ENCODE measurements around the gene TEX29. TPM values are rescaled to one million over a fixed set of nuclear protein-coding genes. Genes with fewer than 3 reads are reported as not detected.

TEX29 gene
- total and polyA plus RNA-seq, 10 of the 15 experiments (the other 5 are each of a cell fraction or from before 2014, with no cell fraction given) = 0.14 to 0.30 (median 0.22) TPM; not detected in 7

DNA sequence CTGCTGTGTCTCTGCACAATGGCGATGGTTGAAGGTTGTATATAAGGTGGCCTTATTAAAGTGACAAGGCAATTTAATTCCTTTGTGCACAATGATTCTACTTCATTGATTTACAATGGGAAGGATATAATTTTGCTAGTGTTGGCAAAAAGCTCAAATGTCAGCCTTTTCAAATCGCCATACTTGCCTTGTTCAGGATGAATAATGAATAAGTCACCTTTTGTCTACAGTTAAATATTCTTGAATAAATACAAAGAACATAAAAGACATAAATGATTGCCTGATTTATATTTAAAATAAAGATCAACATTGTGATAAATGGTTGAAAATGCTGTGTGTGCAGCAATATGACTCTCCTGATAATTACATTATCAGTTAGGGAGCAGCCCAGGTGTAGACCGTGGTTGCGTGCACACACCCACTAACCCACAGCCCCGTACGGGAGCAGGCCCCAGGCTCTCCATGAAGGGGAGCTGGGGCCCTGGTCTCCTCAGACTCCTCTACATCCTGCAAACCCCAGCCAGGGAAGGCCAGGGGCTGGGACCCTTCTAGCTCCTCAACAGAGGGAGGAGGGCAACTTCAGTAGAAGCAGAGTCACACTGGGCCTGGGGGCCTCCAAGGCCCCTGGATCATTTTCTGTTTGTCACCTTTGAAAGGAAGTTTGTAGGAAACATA is 64.9 kb downstream of the TEX29 start:
- Histone ChIP-seq H2AFZ (ENCODE audit: control insufficient read depth, low read depth, low read length) (no peak overlapping the region), H3K79me2 (ENCODE audit: control insufficient read depth, insufficient read depth, low read length) (no peaks in the 10 kb centered on the region), H3K9me3 (replicated peaks; ENCODE audit: control insufficient read depth, insufficient read depth, low read length) (no peaks in the 10 kb centered on the region; the same call in 2 of the 3 replicates), H3K4me1 (ENCODE audit: control insufficient read depth, insufficient read depth, low read length) (no peaks in the 10 kb centered on the region), H3K9ac (ENCODE audit: control insufficient read depth, insufficient read depth, low read length) (no peak overlapping the region), H3K27ac (ENCODE audit: control insufficient read depth, insufficient read depth) (no peak overlapping the region), H4K20me1 (ENCODE audit: control insufficient read depth, insufficient read depth) (no peaks in the 10 kb centered on the region), H3K4me2 (ENCODE audit: control insufficient read depth, insufficient read depth) (no peak overlapping the region), H3K36me3 (ENCODE audit: control insufficient read depth in 2 of 2, insufficient read depth in 2 of 2, low read length in 1 of 2) (no peaks in the 10 kb centered on the region), H3K27me3 (replicated peaks in 1 of 2; ENCODE audit: control insufficient read depth in 2 of 2, insufficient read depth in 2 of 2, low read length in 1 of 2) (no peaks in the 10 kb centered on the region), H3K4me3 (no peak overlapping the region)
- in situ Hi-C loops (cut with MboI) (no loop called here), intact Hi-C loops (cut with micrococcal nuclease; ENCODE audit: unreplicated experiment) (no loop called here)
- no peak for FAIRE-seq
- no peak for ATAC-seq
- WGBS (ENCODE audit: insufficient coverage, insufficient replicate concordance, low lambda C conversion rate, missing lambda C conversion rate) = 27% methylated on average over 6 of the region's 6 CpGs
- TF ChIP-seq RELA (IDR thresholded peaks at IDR 0.05; ENCODE audit: borderline replicate concordance, partially characterized antibody) (no peak), ASH2L (IDR thresholded peaks at IDR 0.05; ENCODE audit: borderline replicate concordance, low read depth) (no peak), FOS (IDR thresholded peaks at IDR 0.05; ENCODE audit: borderline replicate concordance, extremely low read depth, insufficient read length) (no peak), SMARCA5 (IDR thresholded peaks at IDR 0.05) (no peak), GATAD2B (conservative IDR thresholded peaks at IDR 0.05; ENCODE audit: low read depth) (no peak), CHD4 (IDR thresholded peaks at IDR 0.05) (no peak), FOXM1 (IDR thresholded peaks at IDR 0.05; ENCODE audit: low read depth, low read length) (no peak)
- TF ChIP-seq, protein P1, sequence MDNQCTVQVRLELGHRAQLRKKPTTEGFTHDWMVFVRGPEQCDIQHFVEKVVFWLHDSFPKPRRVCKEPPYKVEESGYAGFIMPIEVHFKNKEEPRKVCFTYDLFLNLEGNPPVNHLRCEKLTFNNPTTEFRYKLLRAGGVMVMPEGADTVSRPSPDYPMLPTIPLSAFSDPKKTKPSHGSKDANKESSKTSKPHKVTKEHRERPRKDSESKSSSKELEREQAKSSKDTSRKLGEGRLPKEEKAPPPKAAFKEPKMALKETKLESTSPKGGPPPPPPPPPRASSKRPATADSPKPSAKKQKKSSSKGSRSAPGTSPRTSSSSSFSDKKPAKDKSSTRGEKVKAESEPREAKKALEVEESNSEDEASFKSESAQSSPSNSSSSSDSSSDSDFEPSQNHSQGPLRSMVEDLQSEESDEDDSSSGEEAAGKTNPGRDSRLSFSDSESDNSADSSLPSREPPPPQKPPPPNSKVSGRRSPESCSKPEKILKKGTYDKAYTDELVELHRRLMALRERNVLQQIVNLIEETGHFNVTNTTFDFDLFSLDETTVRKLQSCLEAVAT (IDR thresholded peaks at IDR 0.05) = no peak
- TF ChIP-seq, protein P2, sequence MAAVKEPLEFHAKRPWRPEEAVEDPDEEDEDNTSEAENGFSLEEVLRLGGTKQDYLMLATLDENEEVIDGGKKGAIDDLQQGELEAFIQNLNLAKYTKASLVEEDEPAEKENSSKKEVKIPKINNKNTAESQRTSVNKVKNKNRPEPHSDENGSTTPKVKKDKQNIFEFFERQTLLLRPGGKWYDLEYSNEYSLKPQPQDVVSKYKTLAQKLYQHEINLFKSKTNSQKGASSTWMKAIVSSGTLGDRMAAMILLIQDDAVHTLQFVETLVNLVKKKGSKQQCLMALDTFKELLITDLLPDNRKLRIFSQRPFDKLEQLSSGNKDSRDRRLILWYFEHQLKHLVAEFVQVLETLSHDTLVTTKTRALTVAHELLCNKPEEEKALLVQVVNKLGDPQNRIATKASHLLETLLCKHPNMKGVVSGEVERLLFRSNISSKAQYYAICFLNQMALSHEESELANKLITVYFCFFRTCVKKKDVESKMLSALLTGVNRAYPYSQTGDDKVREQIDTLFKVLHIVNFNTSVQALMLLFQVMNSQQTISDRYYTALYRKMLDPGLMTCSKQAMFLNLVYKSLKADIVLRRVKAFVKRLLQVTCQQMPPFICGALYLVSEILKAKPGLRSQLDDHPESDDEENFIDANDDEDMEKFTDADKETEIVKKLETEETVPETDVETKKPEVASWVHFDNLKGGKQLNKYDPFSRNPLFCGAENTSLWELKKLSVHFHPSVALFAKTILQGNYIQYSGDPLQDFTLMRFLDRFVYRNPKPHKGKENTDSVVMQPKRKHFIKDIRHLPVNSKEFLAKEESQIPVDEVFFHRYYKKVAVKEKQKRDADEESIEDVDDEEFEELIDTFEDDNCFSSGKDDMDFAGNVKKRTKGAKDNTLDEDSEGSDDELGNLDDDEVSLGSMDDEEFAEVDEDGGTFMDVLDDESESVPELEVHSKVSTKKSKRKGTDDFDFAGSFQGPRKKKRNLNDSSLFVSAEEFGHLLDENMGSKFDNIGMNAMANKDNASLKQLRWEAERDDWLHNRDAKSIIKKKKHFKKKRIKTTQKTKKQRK (IDR thresholded peaks at IDR 0.05; ENCODE audit: low read depth, low read length) = no peak
- TF ChIP-seq, protein P3, sequence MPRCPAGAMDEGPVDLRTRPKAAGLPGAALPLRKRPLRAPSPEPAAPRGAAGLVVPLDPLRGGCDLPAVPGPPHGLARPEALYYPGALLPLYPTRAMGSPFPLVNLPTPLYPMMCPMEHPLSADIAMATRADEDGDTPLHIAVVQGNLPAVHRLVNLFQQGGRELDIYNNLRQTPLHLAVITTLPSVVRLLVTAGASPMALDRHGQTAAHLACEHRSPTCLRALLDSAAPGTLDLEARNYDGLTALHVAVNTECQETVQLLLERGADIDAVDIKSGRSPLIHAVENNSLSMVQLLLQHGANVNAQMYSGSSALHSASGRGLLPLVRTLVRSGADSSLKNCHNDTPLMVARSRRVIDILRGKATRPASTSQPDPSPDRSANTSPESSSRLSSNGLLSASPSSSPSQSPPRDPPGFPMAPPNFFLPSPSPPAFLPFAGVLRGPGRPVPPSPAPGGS (IDR thresholded peaks at IDR 0.05; ENCODE audit: borderline replicate concordance, insufficient read depth, low read depth, low read length, poor library complexity, severe bottlenecking) = no peak
- ChIA-PET RAD21 (ENCODE audit: unreplicated experiment) (no interaction called here), POLR2A (no interaction called here), CTCF (interaction anchor here (0.6 kb wide), 1 partner anchor 92 kb away, joined by 3 read pairs; no protein-coding TSS in a partner anchor), SMC1A (ENCODE audit: uncharacterized antibody, unreplicated experiment) (no interaction called here)
- no peak for DNase-seq (ENCODE audit: low read depth, low spot score)
- BruUV-seq (replicated peaks) = no TSS peak

All from GM12878 (cell line).